ENCODE data around the gene TFR2.

- no peak for TF ChIP-seq POLR2A (IDR thresholded peaks at IDR 0.05; ENCODE audit: low read length)
- no peak for TF ChIP-seq GATA1 (IDR thresholded peaks at IDR 0.05; ENCODE audit: low read depth, low read length)
These were observed 58.0 kb downstream of the TFR2 start for GRCh38 chr7:100583132-100584053.

Measured in erythroblast (primary cell).